GM18507 (cell line): ENCODE results near the gene ARMH4.
"Not testable (repeated sequence)": the region's sequence is repeated elsewhere in the genome, so short reads cannot be mapped to it uniquely, and the experiment has no call there.

ENCODE experiments used
- DNase-seq: peaks from one replicate; pipeline ENCODE4 v3.0.0; 2011; ENCODE audit warnings: low read depth; ENCODE audit not compliant: insufficient read length; ENCODE audit errors: extremely low spot score
- FAIRE-seq: peaks from 2 replicates; lab custom pipeline; 2011; peaks lifted over from hg19 to GRCh38; lab: Jason Lieb, UNC

ARMH4 gene

GRCh38 chr14:58150243-58150805 is 1.7 kb downstream of the ARMH4 start:
- DNase-seq: no peak
- no peak for FAIRE-seq

- no peak for FAIRE-seq
- no peak for DNase-seq
Measured at GRCh38 chr14:58149196-58149595, 2.8 kb downstream of the ARMH4 start.

GRCh38 chr14:58146399-58146798 is 5.6 kb downstream of the ARMH4 start:
- DNase-seq (no peak), FAIRE-seq (no peak)

- DNase-seq (no peak), FAIRE-seq (no peak)
Measured at GRCh38 chr14:58145936-58146335, 6.1 kb downstream of the ARMH4 start.

GRCh38 chr14:58143106-58143505 is 8.9 kb downstream of the ARMH4 start:
- FAIRE-seq (no peak), DNase-seq (no peak)

GRCh38 chr14:58141893-58142292 is 10.1 kb downstream of the ARMH4 start:
- DNase-seq (no peak), FAIRE-seq (no peak)

- no peak for FAIRE-seq
- no peak for DNase-seq
Measured at GRCh38 chr14:58138714-58139482, 13.1 kb downstream of the ARMH4 start.

- FAIRE-seq (no peak), DNase-seq (no peak)
Measured at GRCh38 chr14:58138031-58138713, 13.8 kb downstream of the ARMH4 start.

GRCh38 chr14:58133739-58134138 is 18.3 kb downstream of the ARMH4 start:
- FAIRE-seq: no peak
- DNase-seq: no peak

- DNase-seq: no peak
Measured at GRCh38 chr14:58131386-58131785, 20.6 kb downstream of the ARMH4 start.

GRCh38 chr14:58130116-58130782 is 21.8 kb downstream of the ARMH4 start:
- DNase-seq: no peak
- FAIRE-seq: no peak

More at GRCh38 chr14:58131386-58131785, 20.6 kb downstream of the ARMH4 start:
- FAIRE-seq: no peak

GRCh38 chr14:58129208-58129607 is 22.8 kb downstream of the ARMH4 start:
- FAIRE-seq: no peak
- no peak for DNase-seq

- no peak for DNase-seq
- FAIRE-seq: no peak
Measured at GRCh38 chr14:58128416-58128815, 23.6 kb downstream of the ARMH4 start.

GRCh38 chr14:58122546-58122945 is 29.5 kb downstream of the ARMH4 start:
- DNase-seq, FAIRE-seq: not testable (repeated sequence)

- DNase-seq: no peak
- FAIRE-seq: no peak
Measured at GRCh38 chr14:58121530-58122186, 30.4 kb downstream of the ARMH4 start.

- DNase-seq (no peak), FAIRE-seq (no peak)
Measured at GRCh38 chr14:58119381-58119780, 32.6 kb downstream of the ARMH4 start.

GRCh38 chr14:58118097-58118815 is 33.8 kb downstream of the ARMH4 start:
- FAIRE-seq (no peak), DNase-seq (no peak)

GRCh38 chr14:58109744-58110143 is 42.3 kb downstream of the ARMH4 start:
- DNase-seq: no peak
- FAIRE-seq: no peak

- DNase-seq: no peak
Measured at GRCh38 chr14:58108717-58109116, 43.3 kb downstream of the ARMH4 start.

More at GRCh38 chr14:58108717-58109116, 43.3 kb downstream of the ARMH4 start:
- FAIRE-seq: no peak
